T-helper 2 cell treated with Interferon-gamma antibody and Interleukin-4, amounts not matched to agents 5 μg/mL and 100 μg/mL, for 36 hours (primary cell): ENCODE results near the gene CDK19.

Experiments used
- DNase-seq: peaks from one replicate; pipeline ENCODE4 v3.0.0; 2021; ENCODE audit warnings: low spot score
- H3K27ac Mint-ChIP-seq: one replicate; pipeline ENCODE4 v1.8.0; 2021; ENCODE audit warnings: mild to moderate bottlenecking, mixed read lengths
- H3K27me3 Mint-ChIP-seq: one replicate; pipeline ENCODE4 v1.8.0; 2021; ENCODE audit warnings: low read depth, mixed read lengths
- H3K36me3 Mint-ChIP-seq: one replicate; pipeline ENCODE4 v1.8.0; 2021; ENCODE audit warnings: low read depth, mixed read lengths
- H3K4me1 Mint-ChIP-seq: one replicate; pipeline ENCODE4 v1.8.0; 2021; ENCODE audit warnings: low read depth, mixed read lengths
- H3K4me3 Mint-ChIP-seq: one replicate; pipeline ENCODE4 v1.8.0; 2022; ENCODE audit warnings: mild to moderate bottlenecking, moderate library complexity, mixed read lengths
- H3K9me3 Mint-ChIP-seq: one replicate; pipeline ENCODE4 v1.8.0; 2021; ENCODE audit warnings: mixed read lengths

Gene CDK19

GRCh38 chr6:110689275-110689935 lies 125.9 kb downstream of the CDK19 start:
- Mint-ChIP-seq H3K9me3 (no peaks in the 10 kb centered on the region), H3K36me3 (peaks cover 15% of the 10 kb centered on the region), H3K27me3 (no peaks in the 10 kb centered on the region), H3K4me1 (peaks cover 17% of the 10 kb centered on the region), H3K4me3 (no peak overlapping the region), H3K27ac (no peak overlapping the region)
- DNase-seq: no peak

- no peak for DNase-seq
- Mint-ChIP-seq H3K27me3 (no peaks in the 10 kb centered on the region), H3K27ac (no peak overlapping the region), H3K4me3 (no peak overlapping the region), H3K9me3 (no peaks in the 10 kb centered on the region), H3K36me3 (peaks cover 8% of the 10 kb centered on the region), H3K4me1 (peaks cover 17% of the 10 kb centered on the region)
Measured at GRCh38 chr6:110688661-110689268, 126.5 kb downstream of the CDK19 start.

GRCh38 chr6:110687326-110687725 lies 127.9 kb downstream of the CDK19 start:
- no peaks in the 10 kb centered on the region for H3K27me3 Mint-ChIP-seq
- H3K4me1 Mint-ChIP-seq: peaks cover 20% of the 10 kb centered on the region
- no peak overlapping the region for H3K4me3 Mint-ChIP-seq
- H3K9me3 Mint-ChIP-seq: no peaks in the 10 kb centered on the region
- H3K27ac Mint-ChIP-seq: no peak overlapping the region
- no peak for DNase-seq
- H3K36me3 Mint-ChIP-seq: peaks cover 6% of the 10 kb centered on the region

- Mint-ChIP-seq H3K27ac (no peak overlapping the region), H3K36me3 (peaks cover 2% of the 10 kb centered on the region), H3K4me1 (peaks cover 17% of the 10 kb centered on the region), H3K4me3 (no peak overlapping the region), H3K9me3 (no peaks in the 10 kb centered on the region), H3K27me3 (no peaks in the 10 kb centered on the region)
- no peak for DNase-seq
Measured at GRCh38 chr6:110683241-110683640, 132.0 kb downstream of the CDK19 start.

- Mint-ChIP-seq H3K4me1 (peaks cover 14% of the 10 kb centered on the region), H3K27ac (peak overlapping the region; percentile 58), H3K9me3 (no peaks in the 10 kb centered on the region), H3K36me3 (peaks cover 2% of the 10 kb centered on the region), H3K4me3 (no peak overlapping the region), H3K27me3 (no peaks in the 10 kb centered on the region)
- peak; percentile 58 for DNase-seq
Measured at GRCh38 chr6:110682460-110682853, 132.8 kb downstream of the CDK19 start.

- no peak for DNase-seq
- peak overlapping the region; percentile 10 for H3K4me3 Mint-ChIP-seq
- H3K9me3 Mint-ChIP-seq: no peaks in the 10 kb centered on the region
- H3K4me1 Mint-ChIP-seq: peaks cover 11% of the 10 kb centered on the region
- peaks cover 4% of the 10 kb centered on the region for H3K36me3 Mint-ChIP-seq
- H3K27me3 Mint-ChIP-seq: no peaks in the 10 kb centered on the region
- H3K27ac Mint-ChIP-seq: peak overlapping the region; percentile 58
Measured at GRCh38 chr6:110681543-110682459, 133.5 kb downstream of the CDK19 start.

- Mint-ChIP-seq H3K27ac (no peak overlapping the region), H3K4me3 (no peak overlapping the region), H3K27me3 (no peaks in the 10 kb centered on the region), H3K9me3 (no peaks in the 10 kb centered on the region), H3K36me3 (peaks cover 11% of the 10 kb centered on the region), H3K4me1 (peaks cover 6% of the 10 kb centered on the region)
- no peak for DNase-seq
Measured at GRCh38 chr6:110676396-110676795, 138.9 kb downstream of the CDK19 start.

GRCh38 chr6:110674096-110674495 lies 141.2 kb downstream of the CDK19 start:
- Mint-ChIP-seq H3K4me3 (no peak overlapping the region), H3K4me1 (peaks cover 6% of the 10 kb centered on the region), H3K27ac (no peak overlapping the region), H3K36me3 (peaks cover 11% of the 10 kb centered on the region), H3K9me3 (no peaks in the 10 kb centered on the region), H3K27me3 (no peaks in the 10 kb centered on the region)
- no peak for DNase-seq

DNA sequence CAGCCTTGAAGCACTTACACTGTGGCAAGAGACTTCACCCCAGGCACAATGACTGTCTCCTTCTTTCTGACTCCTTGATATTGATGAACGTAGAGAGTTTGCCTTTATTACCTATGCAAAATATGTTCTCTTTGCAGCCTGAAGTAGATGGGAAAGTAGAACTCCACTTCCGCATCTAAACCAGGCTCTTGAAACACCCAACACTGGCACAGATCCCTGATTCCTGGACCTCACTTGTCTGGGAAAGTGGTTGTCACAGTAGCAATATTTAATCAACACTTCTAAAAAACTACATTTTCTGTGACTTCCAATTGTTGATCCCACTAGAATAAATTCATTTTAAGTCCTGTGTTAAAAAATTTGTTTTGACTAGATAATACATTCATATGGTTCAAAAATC lies 143.1 kb downstream of the CDK19 start:
- no peaks in the 10 kb centered on the region for H3K27me3 Mint-ChIP-seq
- H3K4me3 Mint-ChIP-seq: no peak overlapping the region
- no peaks in the 10 kb centered on the region for H3K9me3 Mint-ChIP-seq
- no peak for DNase-seq
- H3K27ac Mint-ChIP-seq: no peak overlapping the region
- H3K36me3 Mint-ChIP-seq: peaks cover 11% of the 10 kb centered on the region
- H3K4me1 Mint-ChIP-seq: peaks cover 6% of the 10 kb centered on the region

GRCh38 chr6:110671447-110671846 lies 143.8 kb downstream of the CDK19 start:
- Mint-ChIP-seq H3K4me1 (peaks cover 3% of the 10 kb centered on the region), H3K36me3 (peaks cover 7% of the 10 kb centered on the region), H3K9me3 (no peaks in the 10 kb centered on the region), H3K27ac (no peak overlapping the region), H3K4me3 (no peak overlapping the region), H3K27me3 (no peaks in the 10 kb centered on the region)
- DNase-seq: no peak

GRCh38 chr6:110665600-110665999 lies 149.7 kb downstream of the CDK19 start:
- Mint-ChIP-seq H3K27me3 (no peaks in the 10 kb centered on the region), H3K9me3 (peaks cover 5% of the 10 kb centered on the region), H3K4me1 (peaks cover 9% of the 10 kb centered on the region), H3K4me3 (no peak overlapping the region), H3K36me3 (peaks cover 24% of the 10 kb centered on the region), H3K27ac (no peak overlapping the region)
- DNase-seq: no peak

DNA sequence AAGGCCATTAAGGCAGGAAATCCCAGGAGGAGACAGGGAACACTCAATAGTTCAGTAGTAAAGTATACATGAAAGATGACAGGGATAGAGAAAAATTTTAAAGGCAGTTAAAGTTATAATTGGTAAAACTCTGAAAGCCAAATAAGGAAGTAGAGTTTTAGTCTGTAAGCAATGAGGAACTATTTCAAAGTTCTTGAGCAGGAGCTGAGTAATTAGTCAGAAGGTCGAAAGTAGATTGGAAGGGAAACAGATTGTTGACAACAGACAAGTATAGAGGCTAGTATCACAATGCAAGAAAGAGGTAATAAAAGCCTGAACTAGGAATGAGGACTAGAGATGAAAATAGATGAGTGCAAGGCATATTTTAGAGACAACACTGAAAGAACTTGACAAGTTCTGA lies 150.3 kb downstream of the CDK19 start:
- Mint-ChIP-seq H3K4me1 (peaks cover 9% of the 10 kb centered on the region), H3K4me3 (no peak overlapping the region), H3K27me3 (no peaks in the 10 kb centered on the region), H3K9me3 (peaks cover 5% of the 10 kb centered on the region), H3K27ac (no peak overlapping the region), H3K36me3 (peaks cover 28% of the 10 kb centered on the region)
- DNase-seq: no peak

GRCh38 chr6:110662490-110663211 lies 152.6 kb downstream of the CDK19 start:
- H3K27me3 Mint-ChIP-seq: no peaks in the 10 kb centered on the region
- H3K4me3 Mint-ChIP-seq: no peak overlapping the region
- no peak for DNase-seq
- H3K27ac Mint-ChIP-seq: no peak overlapping the region
- peaks cover 9% of the 10 kb centered on the region for H3K4me1 Mint-ChIP-seq
- H3K36me3 Mint-ChIP-seq: peaks cover 32% of the 10 kb centered on the region
- peaks cover 5% of the 10 kb centered on the region for H3K9me3 Mint-ChIP-seq
